ENCODE measurements around the gene PRELID3B.

GRCh38 chr20:59082077-59082740, 39.6 kb upstream of the PRELID3B start:
- TF ChIP-seq ETV6 (CRISPR knock-in tag; conservative IDR thresholded peaks at IDR 0.05): no peak
- no peak for TF ChIP-seq ZNF569 (CRISPR knock-in tag; IDR thresholded peaks at IDR 0.05; ENCODE audit: borderline replicate concordance)
- TF ChIP-seq FOXA1 (IDR thresholded peaks at IDR 0.05): no peak
- TF ChIP-seq FOXA1 (CRISPR knock-in tag; IDR thresholded peaks at IDR 0.05): no peak
- no peak for TF ChIP-seq EZH2 (conservative IDR thresholded peaks at IDR 0.05; ENCODE audit: low read depth, low read length)
- TF ChIP-seq MTA3 (CRISPR knock-in tag; IDR thresholded peaks at IDR 0.05): no peak
- peak; percentile 26; the same call in 1 of the 2 replicates for TF ChIP-seq SMC3 (IDR thresholded peaks at IDR 0.05; ENCODE audit: low read length)
- TF ChIP-seq U2AF1 (optimal IDR thresholded peaks at IDR 0.05; ENCODE audit: low read depth, low read length): no peak
- TF ChIP-seq KAT8 (CRISPR knock-in tag; IDR thresholded peaks at IDR 0.05): no peak
- no peak for TF ChIP-seq ARID4A (CRISPR knock-in tag; IDR thresholded peaks at IDR 0.05; ENCODE audit: borderline replicate concordance)
- TF ChIP-seq ZFP91 (CRISPR knock-in tag; IDR thresholded peaks at IDR 0.05; ENCODE audit: borderline replicate concordance): no peak
- TF ChIP-seq FOXO4 (CRISPR knock-in tag; conservative IDR thresholded peaks at IDR 0.05): no peak
- no peak for TF ChIP-seq ZNF580 (CRISPR knock-in tag; IDR thresholded peaks at IDR 0.05; ENCODE audit: borderline replicate concordance, low read depth)
- no peak for TF ChIP-seq CTCF (CRISPR knock-in tag; IDR thresholded peaks at IDR 0.05)
- TF ChIP-seq EP300 (IDR thresholded peaks at IDR 0.05; ENCODE audit: low read depth in 2 of 2, low read length in 2 of 2): no peak
- no peak for TF ChIP-seq EP300 (CRISPR knock-in tag; IDR thresholded peaks at IDR 0.05; ENCODE audit: borderline replicate concordance)

All from HepG2 (cell line).